ENCODE data around the gene TRPM3.

TRPM3 gene

GRCh38 chr9:71096421-71097108 is 24.9 kb downstream of the TRPM3 start:
- DNase-seq: peak in 1 of 2 experiments; percentile 10

- no peak for DNase-seq
Measured at GRCh38 chr9:71094708-71095251, 26.6 kb downstream of the TRPM3 start.

- DNase-seq: no peak
Measured at GRCh38 chr9:71090896-71091295, 30.5 kb downstream of the TRPM3 start.

- DNase-seq: no peak
Measured at GRCh38 chr9:71079451-71079850, 42.0 kb downstream of the TRPM3 start.

- no peak for DNase-seq
Measured at GRCh38 chr9:71076096-71076495, 45.3 kb downstream of the TRPM3 start.

GRCh38 chr9:71073494-71073893 is 47.9 kb downstream of the TRPM3 start:
- no peak for DNase-seq

GRCh38 chr9:71072587-71072986 is 48.8 kb downstream of the TRPM3 start:
- no peak for DNase-seq

- DNase-seq: no peak
Measured at GRCh38 chr9:71071633-71072032, 49.8 kb downstream of the TRPM3 start.

- DNase-seq: peak in 1 of 2 experiments; percentile 23
Measured at GRCh38 chr9:71058660-71059059, 62.8 kb downstream of the TRPM3 start.

GRCh38 chr9:71052287-71052686 is 69.1 kb downstream of the TRPM3 start:
- DNase-seq: no peak

- no peak for DNase-seq
Measured at GRCh38 chr9:71048280-71048679, 73.1 kb downstream of the TRPM3 start.

GRCh38 chr9:71042448-71042990 is 78.9 kb downstream of the TRPM3 start:
- no peak for DNase-seq

- no peak for DNase-seq
Measured at GRCh38 chr9:71037521-71037920, 83.9 kb downstream of the TRPM3 start.

GRCh38 chr9:71036501-71036900 is 84.9 kb downstream of the TRPM3 start:
- DNase-seq: peak; percentile 47 to 82

GRCh38 chr9:71032779-71033178 is 88.6 kb downstream of the TRPM3 start:
- no peak for DNase-seq

GRCh38 chr9:71025728-71026127 is 95.7 kb downstream of the TRPM3 start:
- DNase-seq: no peak

- DNase-seq: no peak
Measured at GRCh38 chr9:71025201-71025600, 96.2 kb downstream of the TRPM3 start.

GRCh38 chr9:71010258-71010657 is 111.2 kb downstream of the TRPM3 start:
- no peak for DNase-seq

- DNase-seq: no peak
Measured at GRCh38 chr9:71005456-71005855, 116.0 kb downstream of the TRPM3 start.

- DNase-seq: no peak
Measured at GRCh38 chr9:71004196-71004595, 117.2 kb downstream of the TRPM3 start.

GRCh38 chr9:71003346-71003745 is 118.1 kb downstream of the TRPM3 start:
- DNase-seq: no peak

GRCh38 chr9:71001780-71002386 is 119.5 kb downstream of the TRPM3 start:
- DNase-seq: peak; percentile 48 to 62

GRCh38 chr9:70998962-70999361 is 122.5 kb downstream of the TRPM3 start:
- no peak for DNase-seq

GRCh38 chr9:70995511-70995910 is 125.9 kb downstream of the TRPM3 start:
- DNase-seq: no peak

Measured in NCI-H2081 (cell line).